Vagina (tissue), 2 donors: ENCODE data around the gene TBXAS1. TPM values are rescaled to one million over a fixed set of nuclear protein-coding genes. Genes with fewer than 3 reads are reported as not detected.

ENCODE experiments used
- DNase-seq, 2 donors: peaks; one replicate each; pipeline ENCODE4 v3.0.0-alpha.2; 2017; ENCODE audit errors: extremely low spot score in 2 of 2
- H3K27ac ChIP-seq: fragments of 200-600 bp; sonication (generic); one replicate; pipeline ENCODE4 v1.5.1; 2019
- H3K27me3 ChIP-seq: fragments of 200-600 bp; sonication (generic); one replicate; pipeline ENCODE4 v1.5.1; 2019
- H3K36me3 ChIP-seq, 2 donors: fragments of 200-600 bp; sonication (generic); one replicate each; pipeline ENCODE4 v1.5.1; 2017 to 2019
- H3K4me1 ChIP-seq: fragments of 200-600 bp; sonication (generic); one replicate; pipeline ENCODE4 v1.5.1; 2019
- H3K4me3 ChIP-seq, 2 donors: fragments of 200-600 bp; sonication (generic); 1 replicate in 1 of 2; 2 replicates in 1 of 2; pipeline ENCODE4 v1.5.1; 2016 to 2019
- H3K9me3 ChIP-seq: fragments of 200-600 bp; sonication (generic); one replicate; pipeline ENCODE4 v1.5.1; 2019
- POLR2A ChIP-seq, 2 donors: fragments of 450-650 bp; IDR thresholded peaks; one replicate each; pipeline ENCODE4 v1.6.1; 2017; ENCODE audit warnings: antibody characterized with exemption in 2 of 2, mild to moderate bottlenecking in 2 of 2, moderate library complexity in 2 of 2
- POLR2AphosphoS5 ChIP-seq, 2 donors: sonication (generic); formaldehyde crosslinking; IDR thresholded peaks; one replicate each; pipeline ENCODE4 v1.9.0; 2017; ENCODE audit warnings: antibody characterized with exemption in 2 of 2, mild to moderate bottlenecking in 2 of 2, low read depth in 1 of 2; ENCODE audit not compliant: insufficient read depth in 1 of 2
- intact Hi-C: fragments of 100-400 bp; cut with DNase I; formaldehyde crosslinking; loops from one replicate; pipeline ENCODE4 v1.15.1; 2023
- total RNA-seq: library from RNA; depleted of rRNA; stranded (reverse); fragments of >200 nt; gene quantifications from one replicate; pipeline ENCODE4 v1.2.3, GENCODE V29; 2016
- TF ChIP-seq, protein P1 (sequence below), 3 experiments: fragments of 450-650 bp in 2 of 3; fragments of 200-600 bp in 1 of 3; sonication (generic) in 1 of 3; IDR thresholded peaks; one replicate each; pipeline ENCODE4 v1.5.1; 2017 to 2019; ENCODE audit warnings: antibody characterized with exemption in 3 of 3, mild to moderate bottlenecking in 2 of 3, moderate library complexity in 2 of 3

TBXAS1 gene
- total RNA-seq, 1 donor from 2014 or later = 18.4 TPM

DNA sequence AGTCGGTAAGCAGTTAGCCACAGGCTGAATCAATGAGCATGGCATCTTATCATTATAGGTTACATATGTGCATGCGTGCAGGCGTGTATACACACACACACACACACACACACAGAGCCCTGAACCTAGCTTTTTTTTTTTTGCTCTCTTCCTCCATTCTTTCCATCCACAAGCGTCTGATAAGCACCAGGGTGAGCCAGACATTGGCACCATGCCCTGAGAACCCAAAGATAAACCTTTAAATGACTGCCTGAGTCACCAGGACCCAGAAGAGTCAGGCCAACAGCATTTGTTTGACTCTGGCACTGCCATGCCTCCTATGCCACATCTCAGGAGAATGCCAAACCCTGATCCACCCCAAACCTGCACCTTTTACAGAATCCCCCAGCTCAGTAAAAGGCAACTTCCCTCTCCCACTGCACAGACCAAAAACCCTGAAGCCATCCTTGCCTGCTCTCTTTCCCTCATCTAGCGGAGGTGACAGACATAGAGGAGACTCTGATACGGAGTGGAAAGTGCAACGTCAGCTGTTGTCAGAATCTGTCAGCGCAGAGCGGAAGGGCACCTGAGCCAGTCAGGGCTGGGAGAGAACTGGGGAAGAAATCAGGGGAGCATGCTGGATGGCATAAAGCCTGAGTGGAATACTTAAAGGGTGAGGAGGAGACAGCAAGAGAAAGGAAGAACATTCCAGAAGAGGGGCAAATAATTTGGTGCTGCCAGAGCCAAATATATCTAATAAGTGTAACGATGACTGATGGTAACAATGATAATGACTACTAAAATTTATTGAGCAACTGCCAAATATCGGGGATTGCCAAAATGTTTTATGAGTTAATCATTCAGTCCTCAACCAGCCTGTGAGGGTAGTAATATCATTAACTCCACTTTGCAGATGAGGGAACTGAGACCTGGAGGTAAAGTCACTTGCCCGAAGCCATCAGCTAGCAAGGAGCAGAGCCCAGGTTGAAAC lies 230.5 kb downstream of the TBXAS1 start:
- peak in 1 of 2 donors; percentile 79 for DNase-seq
- H3K9me3 ChIP-seq = no peaks in the 10 kb centered on the region
- no peak overlapping the region for H3K4me3 ChIP-seq
- intact Hi-C loops = no loop called here
- H3K27me3 ChIP-seq = no peaks in the 10 kb centered on the region
- peak overlapping the region; percentile 16 for H3K27ac ChIP-seq
- no peaks in the 10 kb centered on the region for H3K36me3 ChIP-seq
- TF ChIP-seq, protein P1, sequence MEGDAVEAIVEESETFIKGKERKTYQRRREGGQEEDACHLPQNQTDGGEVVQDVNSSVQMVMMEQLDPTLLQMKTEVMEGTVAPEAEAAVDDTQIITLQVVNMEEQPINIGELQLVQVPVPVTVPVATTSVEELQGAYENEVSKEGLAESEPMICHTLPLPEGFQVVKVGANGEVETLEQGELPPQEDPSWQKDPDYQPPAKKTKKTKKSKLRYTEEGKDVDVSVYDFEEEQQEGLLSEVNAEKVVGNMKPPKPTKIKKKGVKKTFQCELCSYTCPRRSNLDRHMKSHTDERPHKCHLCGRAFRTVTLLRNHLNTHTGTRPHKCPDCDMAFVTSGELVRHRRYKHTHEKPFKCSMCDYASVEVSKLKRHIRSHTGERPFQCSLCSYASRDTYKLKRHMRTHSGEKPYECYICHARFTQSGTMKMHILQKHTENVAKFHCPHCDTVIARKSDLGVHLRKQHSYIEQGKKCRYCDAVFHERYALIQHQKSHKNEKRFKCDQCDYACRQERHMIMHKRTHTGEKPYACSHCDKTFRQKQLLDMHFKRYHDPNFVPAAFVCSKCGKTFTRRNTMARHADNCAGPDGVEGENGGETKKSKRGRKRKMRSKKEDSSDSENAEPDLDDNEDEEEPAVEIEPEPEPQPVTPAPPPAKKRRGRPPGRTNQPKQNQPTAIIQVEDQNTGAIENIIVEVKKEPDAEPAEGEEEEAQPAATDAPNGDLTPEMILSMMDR (IDR thresholded peaks at IDR 0.05) = no peak
- TF ChIP-seq POLR2A (IDR thresholded peaks at IDR 0.05) (no peak), POLR2AphosphoS5 (IDR thresholded peaks at IDR 0.05; ENCODE audit: insufficient read depth in 1 of 2, low read depth in 1 of 2) (no peak)
- peaks cover 31% of the 10 kb centered on the region for H3K4me1 ChIP-seq

DNA sequence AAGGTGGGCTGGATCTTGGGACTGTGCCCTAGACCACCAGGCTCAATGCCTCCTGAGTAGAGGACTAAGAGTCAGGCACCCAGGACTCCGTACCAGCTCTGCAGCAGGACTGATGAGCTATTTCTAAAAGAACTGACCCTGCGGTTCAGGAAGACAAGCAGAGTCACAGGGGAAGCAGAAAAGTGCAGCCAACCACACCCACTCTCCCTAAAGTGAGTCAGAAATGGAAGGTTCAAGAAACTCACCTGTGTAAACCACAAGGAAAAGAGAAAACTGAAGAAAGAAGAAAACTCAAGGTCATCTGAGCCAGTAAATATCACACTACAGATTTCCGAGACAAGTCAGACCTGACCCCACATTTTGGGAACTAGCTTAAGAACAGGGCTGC lies 231.2 kb downstream of the TBXAS1 start:
- Histone ChIP-seq H3K4me3 (no peak overlapping the region), H3K27me3 (no peaks in the 10 kb centered on the region), H3K27ac (peak overlapping the region; percentile 95), H3K36me3 (no peaks in the 10 kb centered on the region), H3K4me1 (peaks cover 31% of the 10 kb centered on the region), H3K9me3 (no peaks in the 10 kb centered on the region)
- TF ChIP-seq POLR2A (IDR thresholded peaks at IDR 0.05) = no peak
- TF ChIP-seq, protein P1 (IDR thresholded peaks at IDR 0.05) = no peak
- no peak for TF ChIP-seq POLR2AphosphoS5 (IDR thresholded peaks at IDR 0.05; ENCODE audit: insufficient read depth in 1 of 2, low read depth in 1 of 2)
- DNase-seq = no peak
- intact Hi-C loops = no loop called here

DNA sequence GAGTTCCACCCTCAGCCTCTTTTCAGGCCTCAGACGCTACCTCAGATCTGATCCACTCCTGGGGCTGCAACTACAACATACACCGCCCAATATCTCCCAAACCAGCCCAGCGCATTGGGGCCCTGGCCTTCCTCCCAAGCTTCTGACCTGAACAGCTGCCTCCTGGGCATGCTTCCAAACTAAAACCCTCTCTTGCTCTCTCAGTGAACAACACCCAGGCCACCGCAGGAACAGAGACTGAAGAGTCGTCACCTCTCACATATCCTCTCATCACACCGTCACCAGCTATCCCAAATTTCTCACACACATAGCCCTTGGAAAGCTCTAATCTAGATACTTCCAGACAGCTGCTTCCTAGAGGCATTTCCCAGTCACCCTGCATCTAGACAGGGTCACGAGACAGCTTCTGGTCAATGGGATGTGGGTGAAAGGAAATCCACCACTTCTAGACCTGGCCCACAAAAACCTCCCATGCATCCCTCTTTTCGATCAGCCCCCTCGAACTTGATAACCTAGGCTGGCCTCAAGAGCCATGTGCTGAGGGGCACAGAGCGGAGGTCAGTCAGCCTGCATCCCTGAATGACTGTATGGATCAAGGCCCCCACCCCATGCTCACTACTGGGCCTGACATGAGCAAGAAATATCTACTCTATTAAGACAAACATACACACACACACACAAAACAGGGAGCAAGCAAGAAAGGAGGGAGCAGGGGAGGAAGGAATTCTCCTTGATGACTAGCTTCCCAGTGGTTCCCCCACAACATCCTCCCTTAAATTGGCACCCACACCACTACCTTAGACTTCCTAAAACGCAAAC lies 231.9 kb downstream of the TBXAS1 start:
- H3K4me3 ChIP-seq = peak overlapping the region; percentile 85 to 93
- H3K27ac ChIP-seq = peak overlapping the region; percentile 95
- intact Hi-C loops = no loop called here
- no peaks in the 10 kb centered on the region for H3K9me3 ChIP-seq
- TF ChIP-seq POLR2AphosphoS5 (IDR thresholded peaks at IDR 0.05; ENCODE audit: insufficient read depth in 1 of 2, low read depth in 1 of 2) = no peak
- TF ChIP-seq, protein P1 (IDR thresholded peaks at IDR 0.05) = no peak
- no peak for TF ChIP-seq POLR2A (IDR thresholded peaks at IDR 0.05)
- H3K36me3 ChIP-seq = no peaks in the 10 kb centered on the region
- peaks cover 31% of the 10 kb centered on the region for H3K4me1 ChIP-seq
- H3K27me3 ChIP-seq = no peaks in the 10 kb centered on the region
- peak in 1 of 2 donors; percentile 72 for DNase-seq

DNA sequence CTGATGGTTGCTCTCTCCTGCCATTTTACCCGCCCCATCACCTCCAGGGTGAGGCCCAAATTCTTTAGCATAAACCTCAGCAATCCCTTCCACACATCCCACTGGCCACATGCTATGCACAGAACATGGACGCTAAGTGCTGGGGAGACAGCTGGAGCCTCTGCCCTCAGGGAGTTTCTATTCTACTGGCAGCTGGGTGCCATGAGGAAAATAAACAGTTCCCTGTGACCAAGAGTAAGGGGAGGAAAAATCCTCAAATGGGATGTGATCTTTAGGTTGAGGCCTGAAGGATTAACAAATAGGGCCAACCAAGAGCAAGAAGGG lies 232.5 kb downstream of the TBXAS1 start:
- Histone ChIP-seq H3K27ac (peak overlapping the region; percentile 95), H3K9me3 (no peaks in the 10 kb centered on the region), H3K27me3 (no peaks in the 10 kb centered on the region), H3K4me1 (peaks cover 31% of the 10 kb centered on the region), H3K36me3 (no peaks in the 10 kb centered on the region), H3K4me3 (peak overlapping the region; percentile 85 to 93)
- TF ChIP-seq, protein P1 (IDR thresholded peaks at IDR 0.05) = no peak
- TF ChIP-seq POLR2A (IDR thresholded peaks at IDR 0.05) (no peak), POLR2AphosphoS5 (IDR thresholded peaks at IDR 0.05; ENCODE audit: insufficient read depth in 1 of 2, low read depth in 1 of 2) (no peak)
- intact Hi-C loops = no loop called here
- peak in 1 of 2 donors; percentile 86 for DNase-seq
